Ovary (tissue), 3 donors: Measurements from ENCODE around the gene FAT1.

ENCODE experiments used
- CTCF ChIP-seq, 3 donors: fragments of 450-650 bp in 2 of 3; fragments of 200-600 bp in 1 of 3; IDR thresholded peaks; one replicate each; pipeline versions ENCODE4 v1.5.1 to v1.8.0; 2016 to 2022; ENCODE audit warnings: antibody characterized with exemption in 3 of 3, mild to moderate bottlenecking in 1 of 3
- EP300 ChIP-seq: sonication (generic); formaldehyde crosslinking; IDR thresholded peaks from one replicate; pipeline ENCODE4 v1.6.1; 2017; ENCODE audit warnings: antibody characterized with exemption
- donor health status: DM: no; HTN: no; CAD: no.

- TF ChIP-seq CTCF (IDR thresholded peaks at IDR 0.05) (no peak), EP300 (no peak)
These were observed 47.0 kb upstream of the FAT1 start for GRCh38 chr4:186770481-186771175.
